GM12878 (cell line): Measurements from ENCODE around the gene IL17RB. TPM values are rescaled to one million over a fixed set of nuclear protein-coding genes. Genes with fewer than 3 reads are reported as not detected.
A peak's percentile ranks its signal among the peaks of the same experiment; 100 is the strongest.

Source experiments
- BHLHE40 ChIP-seq, 2 experiments: fragments of 450-650 bp in 1 of 2; IDR thresholded peaks; 2 replicates each; pipeline ENCODE4 v1.6.1; 2011 to 2017; ENCODE audit warnings: low read depth in 2 of 2, borderline replicate concordance in 1 of 2, improper control_type of control experiment in 1 of 2, low read length in 1 of 2, mild to moderate bottlenecking in 1 of 2
- CEBPB ChIP-seq, 2 experiments: fragments of 150-350 bp in 1 of 2; IDR thresholded peaks; 2 replicates each; pipeline ENCODE4 v1.6.1; 2012 to 2014; ENCODE audit warnings: low read depth in 2 of 2, low read length in 2 of 2, borderline replicate concordance in 1 of 2, inconsistent platforms in 1 of 2
- CHD4 ChIP-seq: fragments of 200-600 bp; sonication (generic); IDR thresholded peaks from 2 replicates; pipeline ENCODE4 v1.6.1; 2016; ENCODE audit warnings: mild to moderate bottlenecking
- E2F4 ChIP-seq: IDR thresholded peaks from 2 replicates; pipeline ENCODE4 v1.6.1; 2012; ENCODE audit warnings: low read depth, low read length, improper control_type of control experiment
- E4F1 ChIP-seq: fragments of 450-650 bp; IDR thresholded peaks from 2 replicates; pipeline ENCODE4 v1.6.1; 2018; ENCODE audit warnings: borderline replicate concordance, mild to moderate bottlenecking; ENCODE audit not compliant: partially characterized antibody
- EED ChIP-seq: sonication (generic); IDR thresholded peaks from 2 replicates; pipeline ENCODE4 v1.6.1; 2016; ENCODE audit warnings: antibody characterized with exemption, low read depth
- EZH2 ChIP-seq: IDR thresholded peaks from 2 replicates; pipeline ENCODE4 v1.6.1; 2012; ENCODE audit warnings: low read depth, mild to moderate bottlenecking, control low read depth, inconsistent platforms, low read length, borderline replicate concordance; ENCODE audit not compliant: control insufficient read depth
- MEF2B ChIP-seq: fragments of 450-650 bp; IDR thresholded peaks from 2 replicates; pipeline ENCODE4 v1.6.1; 2018; ENCODE audit warnings: mild to moderate bottlenecking, moderate library complexity; ENCODE audit not compliant: partially characterized antibody, poor library complexity, severe bottlenecking
- MXI1 ChIP-seq: fragments of 150-350 bp; IDR thresholded peaks from 2 replicates; pipeline ENCODE4 v1.6.1; 2011; ENCODE audit warnings: low read depth, mild to moderate bottlenecking, inconsistent platforms, low read length, improper control_type of control experiment
- NBN ChIP-seq: fragments of 450-650 bp; IDR thresholded peaks from 2 replicates; pipeline ENCODE4 v1.6.1; 2016
- NFIC ChIP-seq: IDR thresholded peaks from 2 replicates; pipeline ENCODE4 v1.6.1; 2012; ENCODE audit warnings: low read depth, mild to moderate bottlenecking, inconsistent platforms, low read length, moderate library complexity
- NR2F1 ChIP-seq: fragments of 450-650 bp; conservative IDR thresholded peaks from 2 replicates; pipeline ENCODE4 v1.6.1; 2017; ENCODE audit warnings: mild to moderate bottlenecking
- PBX3 ChIP-seq: IDR thresholded peaks from 2 replicates; pipeline ENCODE4 v1.6.1; 2011; ENCODE audit warnings: mild to moderate bottlenecking, low read depth, low read length, moderate library complexity; ENCODE audit not compliant: insufficient replicate concordance
- POLR2AphosphoS5 ChIP-seq: IDR thresholded peaks from 2 replicates; pipeline ENCODE4 v1.6.1; 2011; ENCODE audit warnings: mild to moderate bottlenecking, low read length, inconsistent platforms
- RAD21 ChIP-seq: IDR thresholded peaks from 2 replicates; pipeline ENCODE4 v1.6.1; 2011; ENCODE audit warnings: mild to moderate bottlenecking, low read depth, low read length, moderate library complexity; ENCODE audit not compliant: insufficient read depth
- RB1 ChIP-seq: fragments of 450-650 bp; formaldehyde crosslinking; IDR thresholded peaks from 2 replicates; pipeline ENCODE4 v1.6.1; 2017; ENCODE audit warnings: mild to moderate bottlenecking, borderline replicate concordance
- ZBTB11 ChIP-seq: fragments of 450-650 bp; formaldehyde crosslinking; IDR thresholded peaks from 2 replicates; pipeline ENCODE4 v1.5.0; 2022; ENCODE audit warnings: mild to moderate bottlenecking, missing genetic modification characterization
- ZNF384 ChIP-seq: IDR thresholded peaks from 2 replicates; pipeline ENCODE4 v1.6.1; 2012; ENCODE audit warnings: low read depth, mild to moderate bottlenecking, low read length, improper control_type of control experiment, borderline replicate concordance
- polyA plus RNA-seq, 11 experiments: library from polyadenylated mRNA; depleted of rRNA in 4 of 11; unstranded in 6 of 11; stranded (reverse) in 5 of 11; fragments of >200 nt; fragmentation: Nextera tagmentation in 4 of 11; fragmentation: Illumina TruSeq in 1 of 11; extraction: Ambion mirVana in 4 of 11; extraction: Trizol in 1 of 11; gene quantifications; 1 replicate in 1 of 11; 2 replicates in 10 of 11; pipeline versions ENCODE4 v1.2.1 to v1.2.3, GENCODE V29; 2011 to 2016; ENCODE audit warnings: inconsistent platforms in 2 of 11, missing spikeins in 2 of 11, low read depth in 1 of 11
- total RNA-seq, 4 experiments: library from RNA; depleted of rRNA in 3 of 4; stranded (reverse); fragments of >200 nt in 3 of 4; fragmentation: Illumina TruSeq in 1 of 4; extraction: Trizol in 1 of 4; gene quantifications; 2 replicates each; pipeline versions ENCODE4 v1.2.1 to v1.2.3, GENCODE V29; 2013 to 2021
- TF ChIP-seq, protein P1 (sequence below): fragments of 450-650 bp; IDR thresholded peaks from 2 replicates; pipeline ENCODE4 v1.6.1; 2017; ENCODE audit warnings: low read depth, mild to moderate bottlenecking, moderate library complexity

Gene IL17RB
- total and polyA plus RNA-seq, 10 of the 15 experiments (the other 5 are each of a cell fraction or from before 2014, with no cell fraction given), result 1.9 to 17.2 (median 2.9) TPM

- no peak for TF ChIP-seq EED
- TF ChIP-seq RAD21, result no peak
- no peak; the same call in 1 of the 2 replicates for TF ChIP-seq POLR2AphosphoS5
- peak; percentile 61; the same call in 1 of the 2 replicates for TF ChIP-seq MXI1
- no peak for TF ChIP-seq EZH2
- TF ChIP-seq, protein P1, sequence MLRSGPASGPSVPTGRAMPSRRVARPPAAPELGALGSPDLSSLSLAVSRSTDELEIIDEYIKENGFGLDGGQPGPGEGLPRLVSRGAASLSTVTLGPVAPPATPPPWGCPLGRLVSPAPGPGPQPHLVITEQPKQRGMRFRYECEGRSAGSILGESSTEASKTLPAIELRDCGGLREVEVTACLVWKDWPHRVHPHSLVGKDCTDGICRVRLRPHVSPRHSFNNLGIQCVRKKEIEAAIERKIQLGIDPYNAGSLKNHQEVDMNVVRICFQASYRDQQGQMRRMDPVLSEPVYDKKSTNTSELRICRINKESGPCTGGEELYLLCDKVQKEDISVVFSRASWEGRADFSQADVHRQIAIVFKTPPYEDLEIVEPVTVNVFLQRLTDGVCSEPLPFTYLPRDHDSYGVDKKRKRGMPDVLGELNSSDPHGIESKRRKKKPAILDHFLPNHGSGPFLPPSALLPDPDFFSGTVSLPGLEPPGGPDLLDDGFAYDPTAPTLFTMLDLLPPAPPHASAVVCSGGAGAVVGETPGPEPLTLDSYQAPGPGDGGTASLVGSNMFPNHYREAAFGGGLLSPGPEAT, result no peak
- no peak for TF ChIP-seq CEBPB (IDR thresholded peaks at IDR 0.05; ENCODE audit: borderline replicate concordance in 1 of 2, low read depth in 2 of 2, low read length in 2 of 2)
- TF ChIP-seq ZNF384, result no peak
- TF ChIP-seq BHLHE40 (IDR thresholded peaks at IDR 0.05; ENCODE audit: borderline replicate concordance in 1 of 2, low read depth in 2 of 2, low read length in 1 of 2), result peak; percentile 95 to 100
- TF ChIP-seq ZBTB11 (CRISPR knock-in tag), result no peak
- TF ChIP-seq CHD4, result no peak
- TF ChIP-seq NR2F1, result peak; percentile 69
- no peak for TF ChIP-seq PBX3
- TF ChIP-seq MEF2B, result no peak
- peak; percentile 89; the same call in 1 of the 2 replicates for TF ChIP-seq RB1
- TF ChIP-seq NFIC, result no peak
- no peak for TF ChIP-seq E2F4
- TF ChIP-seq E4F1, result no peak
- no peak for TF ChIP-seq NBN
Observed at GRCh38 chr3:53846134-53846850, at the start of gene IL17RB, which contains the start of gene CHDH (continued).
